Myocyte (in vitro differentiated cells): ENCODE data around the gene RIOK1. TPM values are rescaled to one million over a fixed set of nuclear protein-coding genes. Genes with fewer than 3 reads are reported as not detected.
"Not testable (repeated sequence)": the region's sequence is repeated elsewhere in the genome, so short reads cannot be mapped to it uniquely, and the experiment has no call there.

Source experiments
- DNase-seq: peaks from one replicate; pipeline ENCODE4 v3.0.0-alpha.2; 2012; ENCODE audit warnings: low read depth
- polyA plus RNA-seq: library from polyadenylated mRNA; unstranded; fragments of >200 nt; gene quantifications from one replicate; pipeline ENCODE4 v1.2.1, GENCODE V29; 2012; ENCODE audit warnings: missing spikeins
- total RNA-seq: library from RNA; depleted of rRNA; stranded (reverse); fragments of >200 nt; gene quantifications from 2 replicates; pipeline ENCODE4 v1.2.3, GENCODE V29; 2014

Gene RIOK1
- 13.9 and 15.4 TPM in 2 replicates for total RNA-seq
- 9.7 TPM for polyA plus RNA-seq

GRCh38 chr6:7389451-7390225 lies at the start of gene RIOK1, which contains the start of gene CAGE1:
TSS of gene RIOK1 (plus strand) at chr6:7389808. CDS start at chr6:7390003, 195 bp downstream.
TSS of gene CAGE1 (minus strand) at chr6:7389742. CDS start at chr6:7387173, 2,569 bp downstream.
- DNase-seq = peak; percentile 97

GRCh38 chr6:7341271-7341670 lies 48.3 kb upstream of the RIOK1 start:
- DNase-seq = no peak

- DNase-seq = peak; percentile 25
These were observed 47.4 kb upstream of the RIOK1 start for GRCh38 chr6:7341989-7342742.

- no peak for DNase-seq
These were observed 45.8 kb upstream of the RIOK1 start for GRCh38 chr6:7343546-7344475.

- not testable (repeated sequence) for DNase-seq
These were observed 44.7 kb upstream of the RIOK1 start for GRCh38 chr6:7344773-7345450.

- DNase-seq = not testable (repeated sequence)
These were observed 42.0 kb upstream of the RIOK1 start for GRCh38 chr6:7347551-7347997.

- not testable (repeated sequence) for DNase-seq
These were observed 39.0 kb upstream of the RIOK1 start for GRCh38 chr6:7350591-7350990.

- not testable (repeated sequence) for DNase-seq
These were observed 37.7 kb upstream of the RIOK1 start for GRCh38 chr6:7351916-7352315.

GRCh38 chr6:7367408-7367807 lies 22.2 kb upstream of the RIOK1 start:
- DNase-seq = no peak

GRCh38 chr6:7373739-7374138 lies 15.9 kb upstream of the RIOK1 start:
- no peak for DNase-seq

GRCh38 chr6:7377961-7378360 lies 11.6 kb upstream of the RIOK1 start:
- DNase-seq = no peak

- DNase-seq = no peak
These were observed 10.9 kb upstream of the RIOK1 start for GRCh38 chr6:7378740-7379139.

- DNase-seq = no peak
These were observed 8.5 kb upstream of the RIOK1 start for GRCh38 chr6:7381092-7381491.

- DNase-seq = no peak
These were observed 502 bp upstream of the RIOK1 start for GRCh38 chr6:7389162-7389450.

- peak; percentile 5 for DNase-seq
These were observed 744 bp downstream of the RIOK1 start for GRCh38 chr6:7390226-7390878.

- DNase-seq = no peak
These were observed 1.5 kb downstream of the RIOK1 start for GRCh38 chr6:7391151-7391550.

GRCh38 chr6:7392402-7392801 lies 2.8 kb downstream of the RIOK1 start:
- DNase-seq = no peak

- no peak for DNase-seq
These were observed 11.5 kb downstream of the RIOK1 start for GRCh38 chr6:7401075-7401474.

- no peak for DNase-seq
These were observed 13.1 kb downstream of the RIOK1 start for GRCh38 chr6:7402716-7403115.

- no peak for DNase-seq
These were observed 14.9 kb downstream of the RIOK1 start for GRCh38 chr6:7404546-7404945.
